Prostate gland (tissue), 2 donors: ENCODE data around the gene CSDE1.
"Not testable (repeated sequence)": the region's sequence is repeated elsewhere in the genome, so short reads cannot be mapped to it uniquely, and the experiment has no call there.

Experiments used
- CTCF ChIP-seq, 4 experiments: fragments of 200-600 bp in 2 of 4; fragments of 450-650 bp in 2 of 4; sonication (generic) in 2 of 4; IDR thresholded peaks; 1 replicate in 3 of 4; 2 replicates in 1 of 4; pipeline ENCODE4 v1.5.1; 2016 to 2019; ENCODE audit warnings: antibody characterized with exemption in 4 of 4, mild to moderate bottlenecking in 2 of 4, moderate library complexity in 2 of 4
- POLR2A ChIP-seq: fragments of 450-650 bp; IDR thresholded peaks from one replicate; pipeline ENCODE4 v1.6.1; 2016; ENCODE audit warnings: antibody characterized with exemption, mild to moderate bottlenecking

GRCh38 chr1:114790581-114790980 is 32.8 kb upstream of the CSDE1 start:
- TF ChIP-seq POLR2A; CTCF (IDR thresholded peaks at IDR 0.05): not testable (repeated sequence)
